Measurements from ENCODE around the gene REV1. TPM values are rescaled to one million over a fixed set of nuclear protein-coding genes. Genes with fewer than 3 reads are reported as not detected.
"Not testable (repeated sequence)": the region's sequence is repeated elsewhere in the genome, so short reads cannot be mapped to it uniquely, and the experiment has no call there.

Gene REV1
- total RNA-seq, 1 donor from 2014 or later = 74.2 TPM

- intact Hi-C loops (cut with micrococcal nuclease) = no loop called here
- peak; percentile 87 for DNase-seq
- peak; percentile 60 for ATAC-seq
These were observed 605 bp downstream of the REV1 start for GRCh38 chr2:99489063-99489760.

- intact Hi-C loops (cut with micrococcal nuclease) = no loop called here
- DNase-seq = no peak
- no peak for ATAC-seq
These were observed 1.2 kb downstream of the REV1 start for GRCh38 chr2:99488539-99489062.

DNA sequence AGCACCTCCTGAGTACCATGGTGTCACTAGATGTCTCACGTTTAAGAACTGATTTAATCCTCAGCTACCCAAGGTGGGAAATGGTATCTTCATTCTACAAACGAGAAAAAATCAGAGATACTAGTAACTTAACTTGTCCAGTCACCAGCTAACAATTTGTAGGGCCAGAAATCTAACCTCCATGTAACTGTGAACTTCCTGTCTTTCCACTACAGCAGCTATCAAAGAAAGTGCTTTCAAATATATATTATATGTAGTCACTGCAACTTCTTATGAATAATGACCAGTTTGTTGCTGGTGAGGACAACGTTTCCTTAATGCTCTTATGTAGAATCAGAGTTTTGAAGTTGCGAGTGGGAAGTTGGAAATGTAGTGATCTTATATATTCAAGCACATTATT is 1.9 kb downstream of the REV1 start:
- DNase-seq = no peak
- ATAC-seq = no peak
- intact Hi-C loops (cut with micrococcal nuclease) = no loop called here

GRCh38 chr2:99485824-99486223 is 4.0 kb downstream of the REV1 start:
- ATAC-seq (no peak), DNase-seq (no peak)
- intact Hi-C loops (cut with micrococcal nuclease) = no loop called here

GRCh38 chr2:99485411-99485810 is 4.4 kb downstream of the REV1 start:
- ATAC-seq (no peak), DNase-seq (no peak)
- intact Hi-C loops (cut with micrococcal nuclease) = no loop called here

DNA sequence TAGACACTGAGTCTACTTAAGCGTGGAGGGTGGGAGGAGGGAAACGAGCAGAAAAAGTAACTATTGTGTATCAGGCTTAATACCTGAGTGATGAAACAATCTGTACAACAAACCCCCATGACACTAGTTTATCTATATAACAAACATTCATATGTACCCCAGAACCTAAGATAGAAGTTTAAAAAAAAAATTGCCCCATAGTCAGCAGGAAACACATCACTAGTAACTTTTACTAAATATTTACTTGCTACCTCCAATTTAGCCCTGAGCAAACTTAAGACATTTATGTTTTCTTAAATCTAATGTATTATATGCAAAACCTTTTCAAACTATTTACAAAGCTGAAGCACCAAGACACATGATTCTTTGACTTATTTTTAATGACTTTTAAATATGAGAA is 5.6 kb downstream of the REV1 start:
- intact Hi-C loops (cut with micrococcal nuclease) = no loop called here
- ATAC-seq (no peak), DNase-seq (no peak)

DNA sequence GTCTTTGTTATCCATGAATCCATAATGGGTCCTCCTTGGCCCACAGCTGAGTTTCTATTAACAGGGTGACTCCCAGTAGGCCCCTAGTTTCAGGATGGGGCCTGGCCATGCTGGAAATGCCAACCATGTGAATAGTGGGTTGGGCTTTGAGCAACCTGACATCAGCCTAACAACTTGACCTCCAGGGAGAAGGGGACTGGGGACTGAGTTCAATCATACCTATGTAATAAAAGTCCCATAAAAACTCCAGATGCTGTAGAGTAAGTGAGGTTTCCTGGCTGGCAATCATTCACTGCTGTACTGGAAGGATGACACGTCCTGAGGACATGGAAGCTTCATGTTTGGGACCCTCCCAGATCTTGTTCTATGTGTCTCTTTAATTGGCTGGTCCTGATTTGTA is 7.9 kb downstream of the REV1 start:
- intact Hi-C loops (cut with micrococcal nuclease) = no loop called here
- no peak for DNase-seq
- peak; percentile 49 for ATAC-seq

- intact Hi-C loops (cut with micrococcal nuclease) = no loop called here
- DNase-seq (no peak), ATAC-seq (no peak)
These were observed 8.3 kb downstream of the REV1 start for GRCh38 chr2:99481527-99481926.

DNA sequence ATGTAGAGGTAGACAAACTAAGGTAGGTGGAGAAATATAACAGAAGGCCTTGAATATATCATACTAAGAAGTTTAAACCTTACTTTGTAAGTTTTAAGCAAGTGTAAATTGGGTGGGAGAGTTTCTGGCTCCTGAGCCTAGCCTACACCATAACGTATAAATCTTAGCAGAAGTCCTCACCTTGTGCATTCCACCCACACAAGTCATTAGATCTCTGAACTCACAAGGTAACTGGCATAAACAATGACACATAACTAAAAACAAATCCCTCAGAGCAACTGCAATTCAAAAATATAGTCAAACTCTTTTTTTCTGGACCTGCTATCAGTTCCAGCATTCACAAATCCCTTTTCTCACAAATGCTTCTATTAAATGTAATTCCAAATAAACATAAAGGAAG is 9.4 kb downstream of the REV1 start:
- intact Hi-C loops (cut with micrococcal nuclease) = no loop called here
- ATAC-seq (no peak), DNase-seq (no peak)

DNA sequence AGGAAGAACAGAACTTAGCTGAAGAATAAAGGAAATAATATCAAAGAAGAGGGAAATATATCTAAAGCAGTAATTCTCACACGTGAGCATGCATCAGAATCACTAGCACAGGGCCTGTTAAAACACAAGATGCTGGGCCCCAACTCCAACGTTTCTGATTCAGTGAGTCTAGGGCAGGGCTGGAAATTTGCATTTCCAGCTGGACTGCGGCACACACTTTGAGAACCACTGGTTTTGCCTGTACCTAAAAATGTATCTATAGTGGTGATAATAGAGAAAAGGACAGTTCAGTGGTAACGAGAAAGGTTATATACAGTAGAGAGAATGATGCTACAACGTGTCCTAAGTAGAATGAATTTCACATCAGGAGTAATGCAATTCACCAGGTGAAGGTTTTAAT is 11.2 kb downstream of the REV1 start:
- DNase-seq (no peak), ATAC-seq (no peak)
- intact Hi-C loops (cut with micrococcal nuclease) = loop anchor here (10.0 kb wide), 1 partner anchor 134 kb away; no protein-coding TSS in a partner anchor

- DNase-seq = no peak
- intact Hi-C loops (cut with micrococcal nuclease) = loop anchor here (10.0 kb wide), 1 partner anchor 132 kb away; no protein-coding TSS in a partner anchor
- ATAC-seq = no peak
These were observed 12.8 kb downstream of the REV1 start for GRCh38 chr2:99477054-99477453.

DNA sequence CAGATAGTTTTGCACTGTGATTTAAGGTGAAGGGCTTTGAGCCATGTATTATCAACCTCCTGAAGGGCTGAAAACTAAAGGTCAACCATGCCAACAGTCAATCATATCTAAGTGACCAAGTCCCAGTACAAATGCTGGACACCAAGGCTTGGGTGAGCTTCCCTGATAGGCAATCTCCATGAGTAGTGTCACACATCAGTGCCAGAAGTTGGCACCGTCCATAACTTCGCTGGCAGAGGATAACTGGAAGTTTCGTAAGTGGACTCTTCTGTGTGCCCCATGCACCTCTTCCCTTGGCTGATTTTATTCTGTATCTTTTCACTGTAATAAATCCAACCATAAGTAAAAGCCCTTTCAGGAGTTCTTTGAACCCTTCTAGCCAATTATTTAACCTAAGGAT is 13.2 kb downstream of the REV1 start:
- ATAC-seq = peak; percentile 76
- peak; percentile 45 for DNase-seq
- intact Hi-C loops (cut with micrococcal nuclease) = loop anchor here (10.0 kb wide), 1 partner anchor 132 kb away; no protein-coding TSS in a partner anchor

DNA sequence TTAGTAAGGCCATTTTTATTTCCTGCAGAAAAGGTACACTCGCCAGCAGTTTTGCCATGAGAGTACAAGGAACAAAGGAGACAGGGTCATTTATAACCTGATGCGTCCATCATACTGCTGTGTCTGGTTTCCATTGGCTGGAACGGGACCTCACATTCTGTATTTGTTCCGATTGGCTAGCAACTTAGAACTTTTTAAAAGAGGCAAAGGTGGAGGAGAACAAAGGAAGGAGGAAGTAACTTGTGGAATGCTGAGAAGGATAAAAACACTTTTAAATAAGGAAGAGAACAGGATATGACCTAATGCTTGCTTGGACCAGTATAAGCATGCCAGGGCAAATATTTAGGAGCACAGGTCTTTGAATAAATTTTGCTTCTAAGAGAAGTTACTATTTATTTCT is 14.7 kb downstream of the REV1 start:
- not testable (repeated sequence) for ATAC-seq, DNase-seq
- intact Hi-C loops (cut with micrococcal nuclease) = loop anchor here (10.0 kb wide), 1 partner anchor 130 kb away; no protein-coding TSS in a partner anchor

DNA sequence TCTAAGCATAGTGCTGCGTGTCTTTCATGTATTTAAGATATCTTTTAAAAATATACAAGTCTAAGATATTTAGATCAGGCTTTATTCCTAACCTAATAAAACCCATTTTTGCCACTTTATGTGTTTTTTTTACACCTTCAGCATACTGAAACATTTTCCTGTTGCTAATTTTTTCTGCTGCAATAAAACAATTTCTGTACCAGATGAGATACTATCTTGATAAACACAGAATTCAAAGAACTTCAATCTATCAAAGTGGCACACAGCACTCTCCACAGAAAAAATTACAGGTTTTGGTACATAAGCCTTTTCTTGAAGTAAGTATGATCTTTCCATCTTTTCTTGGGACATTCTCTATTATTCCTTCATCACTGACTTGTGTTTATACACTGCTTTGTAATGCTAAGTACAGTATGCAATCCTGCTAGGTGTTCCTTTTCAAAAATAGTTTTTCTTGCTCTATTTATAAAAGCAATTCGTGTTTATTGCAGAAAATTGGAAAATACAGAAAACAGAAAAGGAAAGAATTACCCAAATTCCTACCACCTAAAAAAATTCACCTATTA is 16.2 kb downstream of the REV1 start:
- ATAC-seq (no peak), DNase-seq (no peak)
- intact Hi-C loops (cut with micrococcal nuclease) = loop anchor here (10.0 kb wide), 1 partner anchor 129 kb away; no protein-coding TSS in a partner anchor

- DNase-seq (no peak), ATAC-seq (no peak)
- intact Hi-C loops (cut with micrococcal nuclease) = loop anchor here (10.0 kb wide), 1 partner anchor 128 kb away; no protein-coding TSS in a partner anchor
These were observed 17.2 kb downstream of the REV1 start for GRCh38 chr2:99472600-99472960.

DNA sequence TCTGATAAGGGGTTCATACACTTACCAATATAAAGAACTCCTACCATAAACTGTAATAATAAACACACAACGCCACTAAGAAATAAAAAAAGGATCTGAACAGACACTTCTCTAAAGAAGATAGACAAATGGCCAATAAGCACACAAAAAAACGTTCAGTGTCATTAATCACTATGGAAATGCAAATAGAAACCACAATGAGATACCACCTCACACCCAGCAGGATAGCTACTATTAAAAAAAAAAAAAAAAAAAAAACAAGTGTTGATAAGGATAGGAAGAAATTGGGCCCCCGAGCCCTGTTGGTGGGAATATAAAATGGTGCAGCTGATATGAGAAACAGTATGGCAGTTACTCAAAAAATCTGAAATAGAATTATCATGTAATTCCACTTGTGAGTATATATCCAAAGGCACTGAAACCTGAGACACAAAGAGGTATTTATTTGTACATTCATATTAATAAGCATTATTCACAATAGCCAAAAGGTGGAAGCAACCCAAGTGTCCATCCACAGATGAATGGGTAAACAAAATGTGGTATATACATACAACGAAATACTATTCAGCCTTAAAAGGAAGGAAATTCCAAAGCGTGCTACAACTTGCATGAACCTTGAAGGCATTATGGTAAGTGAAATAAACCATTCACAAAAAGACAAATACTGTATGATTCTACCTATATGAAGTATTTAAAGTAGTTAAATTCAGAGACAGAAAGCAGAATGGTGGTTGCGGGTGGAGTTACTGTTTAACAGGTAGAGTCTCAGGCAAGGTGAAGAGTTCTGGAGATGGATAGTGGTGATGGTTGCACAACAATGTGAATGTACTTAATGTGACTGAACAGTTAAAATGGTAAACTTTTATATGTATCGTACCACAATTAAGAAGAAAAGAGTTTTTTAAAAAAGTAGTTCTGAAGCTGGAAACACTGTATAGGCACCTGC is 17.9 kb downstream of the REV1 start:
- DNase-seq (no peak), ATAC-seq (no peak)
- intact Hi-C loops (cut with micrococcal nuclease) = loop anchor here (10.0 kb wide), 1 partner anchor 127 kb away; no protein-coding TSS in a partner anchor

DNA sequence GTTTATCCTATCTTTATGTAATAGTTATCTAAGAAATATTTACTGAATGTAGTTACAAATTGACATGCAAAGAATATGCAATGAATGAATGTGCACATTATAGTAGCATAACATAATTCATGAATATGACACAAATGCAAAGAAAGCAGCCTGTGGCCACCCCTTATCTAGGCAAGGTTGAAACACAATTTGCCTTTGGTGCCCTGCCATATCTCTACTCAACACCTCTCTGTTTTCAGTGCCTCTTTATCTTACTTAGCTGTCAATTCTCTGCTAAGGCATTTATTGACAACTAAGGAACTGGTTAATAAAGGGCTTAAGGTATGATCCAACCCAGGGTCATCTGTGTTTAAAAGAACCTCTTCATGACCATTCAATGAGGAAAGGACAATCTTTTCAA is 18.9 kb downstream of the REV1 start:
- ATAC-seq (no peak), DNase-seq (no peak)
- intact Hi-C loops (cut with micrococcal nuclease) = loop anchor here (10.0 kb wide), 1 partner anchor 126 kb away; no protein-coding TSS in a partner anchor

DNA sequence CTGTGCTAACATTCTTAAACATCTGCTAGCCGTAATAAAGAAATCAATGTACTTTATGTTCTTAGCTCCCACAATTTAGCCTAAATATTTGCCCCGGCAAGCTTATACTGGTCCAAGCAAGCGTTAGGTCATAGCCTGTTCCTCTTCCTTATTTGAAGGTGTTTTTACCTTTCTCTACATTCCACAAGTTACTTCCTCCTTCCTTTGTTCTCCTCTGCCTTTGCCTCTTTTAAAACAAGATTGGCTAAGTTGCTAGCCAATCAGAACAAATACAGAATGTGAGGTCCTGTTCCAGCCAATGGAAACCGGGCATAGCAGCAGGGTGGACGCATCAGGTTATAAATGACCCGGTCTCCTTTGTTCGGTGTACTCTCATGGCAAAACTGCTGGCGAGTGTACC is 19.4 kb downstream of the REV1 start:
- not testable (repeated sequence) for ATAC-seq, DNase-seq
- intact Hi-C loops (cut with micrococcal nuclease) = loop anchor here (10.0 kb wide), 1 partner anchor 126 kb away; no protein-coding TSS in a partner anchor

DNA sequence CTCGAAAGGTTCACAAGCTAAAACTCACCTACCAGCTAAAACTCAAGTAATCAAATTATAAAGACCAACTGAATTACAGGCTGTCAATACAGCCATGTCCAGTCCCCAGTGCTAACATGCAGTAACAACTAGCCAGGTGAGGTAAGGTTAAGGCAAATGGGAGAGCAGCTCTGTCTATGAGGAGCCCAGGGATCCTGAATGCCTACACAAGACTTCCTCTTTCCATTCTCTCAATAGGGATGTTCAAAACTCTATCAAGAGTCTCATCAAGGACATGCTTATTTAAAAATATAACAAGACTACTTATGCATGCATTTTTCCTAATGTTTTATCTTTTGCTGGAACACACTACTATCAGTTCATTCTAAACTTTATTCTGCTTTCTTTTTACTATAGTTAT is 20.4 kb downstream of the REV1 start:
- DNase-seq = no peak
- intact Hi-C loops (cut with micrococcal nuclease) = no loop called here
- no peak for ATAC-seq
